GM19328 (cell line): Measurements from ENCODE around the gene PPIP5K2.
"Not testable (repeated sequence)": the region's sequence is repeated elsewhere in the genome, so short reads cannot be mapped to it uniquely, and the experiment has no call there.

Experiments
- ATAC-seq: cut with Tn5 transposase; IDR thresholded peaks from one replicate; pipeline ENCODE4 v1.9.1; 2021; ENCODE audit warnings: mild to moderate bottlenecking, moderate library complexity; ENCODE audit not compliant: unreplicated experiment

Gene PPIP5K2

GRCh38 chr5:103120607-103121200, 603 bp downstream of the PPIP5K2 start:
- ATAC-seq, result peak; percentile 0

GRCh38 chr5:103122242-103122641, 2.1 kb downstream of the PPIP5K2 start:
- no peak for ATAC-seq

GRCh38 chr5:103126557-103126956, 6.5 kb downstream of the PPIP5K2 start:
- no peak for ATAC-seq

- no peak for ATAC-seq
Measured at GRCh38 chr5:103127292-103127817, 7.3 kb downstream of the PPIP5K2 start.

DNA sequence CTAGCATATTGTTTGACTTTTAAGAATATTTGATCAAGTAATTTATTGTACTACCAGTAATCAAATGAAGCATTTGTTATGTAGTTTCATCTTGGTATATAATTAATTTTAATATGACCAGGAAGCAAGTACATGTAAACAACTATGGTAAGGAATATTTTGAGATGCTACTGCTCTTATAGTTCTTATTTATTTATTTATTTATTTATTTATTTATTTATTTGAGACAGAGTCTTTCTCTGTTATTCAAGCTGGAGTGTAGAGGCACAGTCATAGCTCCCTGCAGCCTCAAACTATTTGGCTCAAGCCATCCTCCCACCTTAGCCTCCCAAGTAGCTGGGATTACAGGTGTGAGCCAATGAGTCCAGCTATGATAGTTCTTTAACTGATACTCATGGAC, 8.1 kb downstream of the PPIP5K2 start:
- no peak for ATAC-seq

DNA sequence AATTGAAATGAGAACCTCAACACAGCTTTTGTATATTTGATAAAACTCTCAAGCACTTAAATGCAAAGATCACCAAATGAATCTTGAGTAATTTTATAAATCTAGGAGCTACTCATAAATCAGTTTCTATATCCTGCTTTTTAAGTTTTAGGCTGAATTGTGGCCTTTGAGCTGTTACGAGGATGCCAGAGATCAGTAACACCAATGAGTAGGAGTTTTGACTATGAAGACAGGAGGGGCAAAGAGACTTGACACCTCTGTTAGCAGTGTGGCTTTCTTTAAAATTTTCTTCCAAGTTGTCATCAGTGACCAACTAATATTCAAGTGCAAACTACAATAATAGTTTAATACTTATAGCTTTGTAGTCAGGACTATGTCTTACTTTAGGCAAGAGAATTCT, 12.6 kb downstream of the PPIP5K2 start:
- ATAC-seq, result no peak

- no peak for ATAC-seq
Measured at GRCh38 chr5:103133231-103133630, 13.1 kb downstream of the PPIP5K2 start.

DNA sequence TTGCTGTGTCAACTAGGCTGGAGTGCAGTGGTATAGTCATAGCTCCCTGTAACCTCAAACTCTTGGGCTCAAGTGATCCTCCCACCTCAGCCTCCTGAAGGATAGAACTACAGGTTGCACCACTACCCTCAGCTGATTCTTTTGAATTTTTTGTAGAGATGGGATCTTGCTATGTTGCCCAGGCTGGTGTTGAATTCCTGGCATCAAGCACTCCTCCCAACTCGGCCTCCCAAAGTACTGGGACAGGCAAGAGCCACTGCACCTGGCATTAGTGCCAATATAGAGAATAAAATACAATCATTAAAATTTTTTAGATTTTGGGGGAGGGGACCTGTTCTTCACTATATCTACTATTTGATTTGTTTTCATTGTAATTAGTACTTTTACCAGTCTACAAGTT, 15.4 kb downstream of the PPIP5K2 start:
- ATAC-seq, result no peak

DNA sequence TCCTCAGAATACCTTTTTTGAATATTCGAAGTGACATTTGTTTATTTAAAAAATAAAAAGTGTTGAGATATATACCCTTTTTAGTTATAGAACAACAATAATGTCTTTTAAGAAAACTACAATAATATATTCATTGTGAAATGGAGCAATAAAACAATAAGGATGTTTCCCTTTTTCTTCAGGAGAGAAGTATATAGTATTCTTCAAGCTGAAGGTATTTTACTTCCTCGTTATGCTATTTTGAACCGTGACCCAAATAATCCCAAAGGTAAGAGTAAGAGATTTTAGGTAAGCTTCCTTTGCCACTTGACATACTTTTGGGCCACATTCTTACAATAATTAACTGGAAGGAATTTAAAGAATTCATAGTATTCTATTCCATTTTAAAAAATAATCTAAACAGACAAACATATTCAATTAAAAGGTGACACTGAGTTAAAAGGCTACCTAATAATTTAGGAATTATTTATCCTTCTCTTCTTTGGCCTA, 18.1 kb downstream of the PPIP5K2 start:
- no peak for ATAC-seq

GRCh38 chr5:103139264-103139865, 19.3 kb downstream of the PPIP5K2 start:
- ATAC-seq, result peak; percentile 98

DNA sequence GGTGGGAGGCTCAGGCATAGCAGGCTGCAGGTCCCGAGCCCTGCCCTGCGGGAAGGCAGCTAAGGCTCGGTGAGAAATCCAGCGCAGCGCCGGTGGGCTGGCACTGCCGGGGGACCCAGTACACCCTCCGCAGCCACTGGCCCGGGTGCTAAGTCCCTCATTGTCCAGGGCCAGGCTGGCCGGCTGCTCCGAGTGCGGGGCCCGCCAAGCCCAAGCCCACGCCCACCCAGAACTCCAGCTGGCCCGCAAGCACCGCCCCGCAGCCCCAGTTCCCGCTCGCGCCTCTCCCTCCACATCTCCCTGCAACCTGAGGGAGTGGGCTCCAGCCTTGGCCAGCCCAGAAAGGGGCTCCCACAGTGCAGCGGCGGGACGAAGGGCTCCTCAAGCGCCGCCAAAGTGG, 22.0 kb downstream of the PPIP5K2 start:
- not testable (repeated sequence) for ATAC-seq

- ATAC-seq, result no peak
Measured at GRCh38 chr5:103145196-103145595, 25.1 kb downstream of the PPIP5K2 start.

DNA sequence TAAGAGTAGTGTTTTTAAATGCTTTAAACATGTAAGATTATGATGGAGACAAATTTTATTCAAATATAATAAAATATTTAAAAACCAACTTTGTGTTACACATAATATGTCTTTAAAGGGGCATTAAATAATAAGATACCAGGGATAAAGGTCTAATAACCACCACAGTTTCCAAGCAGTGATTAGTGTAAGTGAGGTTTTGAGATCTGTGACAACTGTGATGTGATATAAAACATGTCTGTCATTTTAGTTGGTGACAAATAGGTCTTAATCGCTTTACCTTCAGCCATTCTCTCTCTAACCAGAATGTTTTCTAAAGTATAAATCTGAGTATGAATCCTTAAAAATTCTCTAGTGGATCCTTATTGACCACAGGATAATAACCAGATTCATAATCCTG, 28.1 kb downstream of the PPIP5K2 start:
- ATAC-seq, result no peak

GRCh38 chr5:103151156-103151555, 31.1 kb downstream of the PPIP5K2 start:
- no peak for ATAC-seq

- ATAC-seq, result no peak
Measured at GRCh38 chr5:103166706-103167105, 46.6 kb downstream of the PPIP5K2 start.

- no peak for ATAC-seq
Measured at GRCh38 chr5:103174147-103174546, 54.0 kb downstream of the PPIP5K2 start.

- ATAC-seq, result no peak
Measured at GRCh38 chr5:103177543-103177942, 57.4 kb downstream of the PPIP5K2 start.

GRCh38 chr5:103178167-103178566, 58.1 kb downstream of the PPIP5K2 start:
- ATAC-seq, result no peak

DNA sequence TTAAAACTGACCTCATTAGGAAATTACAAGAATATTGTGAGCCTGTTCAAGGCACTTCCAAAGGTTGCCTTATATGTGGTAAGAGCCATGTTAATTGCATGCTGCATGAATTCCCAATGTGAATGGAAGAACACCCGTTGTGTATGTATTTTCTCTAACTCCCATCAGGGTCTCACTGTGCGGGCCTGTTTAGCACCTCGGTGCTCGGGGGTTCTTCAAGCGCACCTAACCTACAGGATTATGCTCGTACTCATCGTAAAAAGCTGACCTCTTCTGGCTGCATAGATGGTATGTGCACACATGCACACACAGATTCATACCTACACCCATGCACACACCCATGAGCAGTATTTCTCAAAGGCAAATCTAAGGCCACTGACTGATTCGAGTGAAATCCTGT, 66.1 kb downstream of the PPIP5K2 start:
- ATAC-seq, result no peak

- ATAC-seq, result no peak
Measured at GRCh38 chr5:103188436-103188835, 68.3 kb downstream of the PPIP5K2 start.

- ATAC-seq, result no peak
Measured at GRCh38 chr5:103203226-103203625, 83.1 kb downstream of the PPIP5K2 start.

GRCh38 chr5:103204990-103205389, 84.9 kb downstream of the PPIP5K2 start:
- not testable (repeated sequence) for ATAC-seq
